Activated CD4-positive, alpha-beta memory T cell treated with anti-CD3 and anti-CD28 coated beads, Interleukin-2, amount 10 ng/mL, durations not matched to agents 7 days and 5 days (primary cell): Measurements from ENCODE around the gene QSOX1. TPM values are rescaled to one million over a fixed set of nuclear protein-coding genes. Genes with fewer than 3 reads are reported as not detected.
A peak's percentile ranks its signal among the peaks of the same experiment; 100 is the strongest.

Experiments
- CTCF ChIA-PET: fragments of 350-600 bp; sonication (Branson Sonifier 250); formaldehyde crosslinking; loops from one replicate; lab custom pipeline; 2021; ENCODE audit warnings: antibody characterized with exemption, inconsistent platforms; lab: Charles Lee
- POLR2A ChIA-PET: fragments of 350-600 bp; sonication (Branson Sonifier 250); formaldehyde crosslinking; loops from one replicate; lab custom pipeline; 2021; ENCODE audit warnings: antibody characterized with exemption; lab: Charles Lee
- DNase-seq: peaks from one replicate; pipeline ENCODE4 v3.0.0-alpha.2; 2020
- H3K27ac Mint-ChIP-seq: one replicate; pipeline ENCODE4 v1.8.0; 2021; ENCODE audit warnings: mild to moderate bottlenecking, mixed read lengths
- H3K27me3 Mint-ChIP-seq: one replicate; pipeline ENCODE4 v1.8.0; 2021; ENCODE audit warnings: mixed read lengths
- H3K36me3 Mint-ChIP-seq: one replicate; pipeline ENCODE4 v1.8.0; 2021; ENCODE audit warnings: low read depth, mixed read lengths
- H3K4me1 Mint-ChIP-seq: one replicate; pipeline ENCODE4 v1.8.0; 2021; ENCODE audit warnings: mixed read lengths
- H3K4me3 Mint-ChIP-seq: one replicate; pipeline ENCODE4 v1.8.0; 2021; ENCODE audit warnings: mild to moderate bottlenecking, mixed read lengths
- H3K9me3 Mint-ChIP-seq: one replicate; pipeline ENCODE4 v1.8.0; 2021; ENCODE audit warnings: mixed read lengths
- total RNA-seq, 2 experiments: library from RNA; stranded (reverse); gene quantifications; one replicate each; pipeline ENCODE4 v1.2.3, GENCODE V29; 2021

The QSOX1 gene
- total RNA-seq, 2 experiments from 2014 or later, result 28.9 to 35.1 TPM

DNA sequence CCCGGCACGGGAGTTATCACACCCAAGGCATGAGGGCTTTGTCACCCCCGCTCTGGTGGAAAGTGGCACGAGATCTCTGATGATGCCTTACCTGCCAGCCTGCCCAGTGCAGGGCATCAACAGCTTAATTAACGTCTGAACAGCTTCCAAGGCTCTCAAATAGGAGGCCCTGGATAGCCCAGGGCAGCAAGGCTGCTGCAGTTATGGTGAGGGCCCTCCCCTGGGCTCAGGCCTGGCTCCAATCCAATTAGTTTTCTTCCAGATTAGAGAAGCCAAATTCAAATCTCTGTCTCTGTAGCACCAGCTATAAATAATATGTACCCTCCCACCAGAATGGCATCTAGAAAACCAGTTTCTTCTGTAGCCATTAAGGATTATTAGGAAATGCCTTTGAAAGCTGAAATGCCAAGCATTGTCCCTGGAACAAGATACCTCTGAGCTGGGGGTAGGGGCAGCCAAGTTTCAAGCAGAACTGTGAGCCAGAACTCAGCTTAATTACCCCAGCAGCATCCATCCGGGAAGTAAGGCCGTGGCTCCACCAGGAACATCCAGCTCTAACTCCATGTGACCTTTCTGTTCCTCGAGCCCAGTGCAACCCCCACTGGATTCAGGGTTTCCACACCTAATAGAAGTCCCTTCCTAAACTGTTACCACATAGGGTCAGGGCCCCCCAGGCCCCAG is 12.5 kb downstream of the QSOX1 start:
- ChIA-PET CTCF (interaction anchor here (0.7 to 6.7 kb wide), 4 partner anchors 12 to 300 kb away, joined by 3 to 51 read pairs (median 15); partner anchors contain the start of gene QSOX1), POLR2A (interaction anchor here (1.3 kb wide), 1 partner anchor 12 kb away, joined by 3 read pairs; no protein-coding TSS in a partner anchor)
- DNase-seq, result no peak
- Mint-ChIP-seq H3K36me3 (no peaks in the 10 kb centered on the region), H3K4me3 (no peak overlapping the region), H3K9me3 (no peaks in the 10 kb centered on the region), H3K4me1 (no peaks in the 10 kb centered on the region), H3K27ac (no peak overlapping the region), H3K27me3 (no peaks in the 10 kb centered on the region)

DNA sequence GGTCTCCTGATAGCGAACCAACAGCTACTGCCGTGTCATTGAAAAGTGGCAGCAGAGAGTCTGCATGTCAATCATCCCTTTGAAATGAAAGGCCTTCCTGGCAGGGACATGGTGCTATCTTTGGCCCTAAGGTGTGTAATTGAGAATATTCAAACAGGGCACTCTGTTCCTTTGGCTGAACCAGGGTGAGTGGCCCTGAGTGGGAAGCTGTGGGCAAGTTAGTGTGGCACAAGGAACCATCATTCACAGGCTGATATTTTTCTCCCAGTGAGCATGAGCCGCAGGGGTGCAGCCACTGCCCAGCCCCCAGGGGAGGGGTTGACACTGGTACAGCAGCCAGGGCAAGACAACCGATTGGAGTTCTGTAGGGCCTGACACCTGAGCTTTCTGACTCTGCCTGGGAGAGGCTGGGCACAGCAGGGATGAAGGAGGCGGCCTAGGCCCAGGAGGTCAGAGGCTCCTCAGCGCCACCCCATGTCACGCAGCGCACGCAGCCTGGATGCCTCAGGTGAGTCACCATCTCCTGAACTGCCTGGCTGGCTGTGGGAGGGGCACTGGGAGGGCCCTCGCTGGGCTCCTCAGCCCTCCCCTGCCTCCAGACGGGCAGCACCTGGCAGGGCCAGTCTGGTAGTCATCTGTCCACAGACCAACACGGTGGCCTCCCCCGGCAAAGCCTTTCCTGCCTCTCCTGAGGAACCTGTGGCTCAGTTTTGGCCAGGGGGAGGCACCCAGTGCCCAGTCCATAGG is 13.2 kb downstream of the QSOX1 start:
- Mint-ChIP-seq H3K27me3 (no peaks in the 10 kb centered on the region), H3K4me3 (no peak overlapping the region), H3K4me1 (no peaks in the 10 kb centered on the region), H3K9me3 (no peaks in the 10 kb centered on the region), H3K36me3 (no peaks in the 10 kb centered on the region), H3K27ac (no peak overlapping the region)
- ChIA-PET CTCF (interaction anchor here (0.7 to 6.7 kb wide), 15 partner anchors 9 to 675 kb away, joined by 3 to 51 read pairs (median 6); partner anchors contain the start of gene QSOX1), POLR2A (interaction anchor here (1.3 kb wide), 1 partner anchor 11 kb away, joined by 3 read pairs; no protein-coding TSS in a partner anchor)
- no peak for DNase-seq

DNA sequence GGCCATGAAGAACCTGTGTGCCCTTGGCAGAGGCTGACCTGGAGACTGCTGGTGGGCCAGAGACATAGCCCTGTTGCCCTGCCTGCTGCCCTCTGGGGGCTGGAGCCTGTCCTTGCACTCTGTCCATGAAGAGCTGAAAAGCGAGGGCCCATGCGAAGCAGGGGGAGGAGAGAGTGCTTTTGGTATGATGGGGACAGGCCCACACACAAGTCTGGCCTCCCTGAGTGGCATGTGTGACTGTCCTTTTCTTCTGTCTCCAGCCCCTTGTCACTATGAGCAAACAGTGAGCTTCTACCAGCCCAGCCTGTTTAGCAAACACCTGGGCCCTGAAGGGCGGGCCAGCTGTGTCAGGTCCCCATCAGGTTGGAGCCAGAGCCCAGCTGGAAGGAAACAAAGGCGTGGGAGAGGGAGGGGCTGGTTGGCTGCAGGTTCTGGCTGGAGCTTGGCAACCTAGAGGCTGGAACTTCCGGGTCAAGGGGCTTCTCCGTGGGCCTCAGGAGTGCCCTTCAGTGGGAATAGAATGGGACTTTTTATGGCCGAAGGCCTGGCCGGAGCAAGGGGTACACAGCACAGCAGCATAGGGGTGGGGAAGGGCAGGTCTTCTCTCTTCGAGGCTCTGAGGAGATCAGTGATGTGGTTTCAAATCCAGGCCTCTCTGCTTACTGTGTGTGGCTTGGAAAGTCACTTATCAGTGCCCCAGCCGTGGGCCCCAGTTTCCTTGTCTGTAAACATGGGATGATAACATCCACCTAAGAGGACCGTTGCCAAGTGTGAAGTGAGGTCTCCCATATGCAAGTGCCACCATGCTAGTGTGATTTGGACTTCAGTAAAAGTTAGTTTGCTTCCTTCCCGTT is 14.3 kb downstream of the QSOX1 start:
- Mint-ChIP-seq H3K36me3 (no peaks in the 10 kb centered on the region), H3K4me1 (no peaks in the 10 kb centered on the region), H3K4me3 (no peak overlapping the region), H3K9me3 (no peaks in the 10 kb centered on the region), H3K27ac (no peak overlapping the region), H3K27me3 (no peaks in the 10 kb centered on the region)
- POLR2A ChIA-PET, result no interaction called here
- CTCF ChIA-PET, result interaction anchor here (0.7 to 6.7 kb wide), 16 partner anchors 10 to 677 kb away, joined by 3 to 51 read pairs (median 5); partner anchors contain the start of gene QSOX1
- DNase-seq, result peak; percentile 46

DNA sequence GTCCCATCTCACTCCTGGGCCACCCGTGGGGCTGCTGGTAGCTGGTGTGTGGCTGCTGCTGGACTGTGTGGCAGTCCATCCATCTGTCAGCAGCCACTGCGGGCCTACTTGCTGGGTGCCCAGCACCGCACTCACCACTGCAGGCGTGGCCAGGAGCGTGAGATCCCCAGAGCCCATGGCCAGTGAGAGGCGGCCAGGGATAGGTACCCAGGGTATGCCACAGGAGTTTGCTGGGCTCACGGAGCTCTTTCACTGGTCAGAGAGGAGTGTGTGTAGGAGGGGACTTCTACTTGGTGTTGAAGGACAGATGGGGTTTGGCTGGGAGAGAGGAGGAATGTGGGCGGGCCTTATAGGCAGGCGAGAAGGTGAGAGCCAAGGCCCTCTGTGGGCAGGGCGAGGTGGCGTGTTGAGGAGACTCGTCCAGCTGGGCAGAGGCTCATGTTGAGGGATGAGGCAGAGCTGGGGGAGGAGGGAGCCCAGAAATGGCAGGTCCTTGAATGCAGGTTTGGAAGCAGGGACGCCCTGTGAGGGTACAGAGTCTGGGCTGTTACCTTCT is 15.0 kb downstream of the QSOX1 start:
- Mint-ChIP-seq H3K4me3 (no peak overlapping the region), H3K27ac (no peak overlapping the region), H3K36me3 (no peaks in the 10 kb centered on the region), H3K9me3 (no peaks in the 10 kb centered on the region), H3K4me1 (no peaks in the 10 kb centered on the region), H3K27me3 (no peaks in the 10 kb centered on the region)
- DNase-seq, result no peak
- ChIA-PET POLR2A (no interaction called here), CTCF (interaction anchor here (1.3 to 6.7 kb wide), 4 partner anchors 10 to 302 kb away, joined by 5 to 51 read pairs (median 14); partner anchors contain the start of gene QSOX1)

- Mint-ChIP-seq H3K27me3 (no peaks in the 10 kb centered on the region), H3K4me1 (no peaks in the 10 kb centered on the region), H3K36me3 (no peaks in the 10 kb centered on the region), H3K27ac (no peak overlapping the region), H3K9me3 (no peaks in the 10 kb centered on the region), H3K4me3 (no peak overlapping the region)
- no peak for DNase-seq
- POLR2A ChIA-PET, result no interaction called here
- CTCF ChIA-PET, result interaction anchor here (0.7 to 4.5 kb wide), 4 partner anchors 10 to 355 kb away, joined by 3 to 23 read pairs (median 6); partner anchors contain the start of gene QSOX1
Observed at GRCh38 chr1:180170546-180171151, 16.0 kb downstream of the QSOX1 start.

- H3K9me3 Mint-ChIP-seq, result no peaks in the 10 kb centered on the region
- no peaks in the 10 kb centered on the region for H3K36me3 Mint-ChIP-seq
- no peaks in the 10 kb centered on the region for H3K4me1 Mint-ChIP-seq
- no peaks in the 10 kb centered on the region for H3K27me3 Mint-ChIP-seq
- no peak for DNase-seq
- CTCF ChIA-PET, result interaction anchor here (1.0 kb wide), 1 partner anchor 9 kb away, joined by 7 read pairs; no protein-coding TSS in a partner anchor
- H3K4me3 Mint-ChIP-seq, result no peak overlapping the region
- POLR2A ChIA-PET, result no interaction called here
- H3K27ac Mint-ChIP-seq, result no peak overlapping the region
Observed at GRCh38 chr1:180171691-180172090, 17.0 kb downstream of the QSOX1 start.

- no peak overlapping the region for H3K27ac Mint-ChIP-seq
- no peak for DNase-seq
- CTCF ChIA-PET, result no interaction called here
- no peaks in the 10 kb centered on the region for H3K36me3 Mint-ChIP-seq
- POLR2A ChIA-PET, result interaction anchor here (1.5 kb wide), 1 partner anchor 19 kb away, joined by 4 read pairs; the partner anchor contains the start of gene QSOX1
- H3K27me3 Mint-ChIP-seq, result no peaks in the 10 kb centered on the region
- no peaks in the 10 kb centered on the region for H3K4me1 Mint-ChIP-seq
- H3K4me3 Mint-ChIP-seq, result no peak overlapping the region
- no peaks in the 10 kb centered on the region for H3K9me3 Mint-ChIP-seq
Observed at GRCh38 chr1:180173451-180173850, 18.8 kb downstream of the QSOX1 start.

DNA sequence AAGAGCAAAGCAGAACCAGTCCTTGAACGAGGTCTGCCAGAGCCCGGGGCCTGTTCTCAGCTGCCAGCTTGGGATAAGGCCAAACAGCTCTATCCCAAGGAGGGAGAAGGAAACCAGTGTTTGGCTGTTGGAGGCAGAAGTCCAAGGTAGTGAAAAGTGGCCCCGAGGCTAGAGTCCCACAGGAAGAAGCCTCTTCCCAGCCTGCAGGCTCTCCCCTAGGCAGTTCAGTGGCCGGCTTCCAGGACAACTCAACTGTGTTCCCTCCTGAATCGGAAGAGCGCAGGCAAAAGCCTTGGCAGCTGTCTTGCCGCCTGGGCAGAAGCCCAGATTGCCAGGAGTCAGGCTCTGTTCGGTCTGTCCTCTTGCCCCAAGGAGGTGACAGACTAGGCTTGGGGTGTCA is 19.3 kb downstream of the QSOX1 start:
- POLR2A ChIA-PET, result interaction anchor here (1.5 kb wide), 1 partner anchor 19 kb away, joined by 4 read pairs; the partner anchor contains the start of gene QSOX1
- Mint-ChIP-seq H3K27me3 (no peaks in the 10 kb centered on the region), H3K4me1 (no peaks in the 10 kb centered on the region), H3K27ac (no peak overlapping the region), H3K9me3 (no peaks in the 10 kb centered on the region), H3K4me3 (no peak overlapping the region), H3K36me3 (no peaks in the 10 kb centered on the region)
- DNase-seq, result no peak
- CTCF ChIA-PET, result no interaction called here

DNA sequence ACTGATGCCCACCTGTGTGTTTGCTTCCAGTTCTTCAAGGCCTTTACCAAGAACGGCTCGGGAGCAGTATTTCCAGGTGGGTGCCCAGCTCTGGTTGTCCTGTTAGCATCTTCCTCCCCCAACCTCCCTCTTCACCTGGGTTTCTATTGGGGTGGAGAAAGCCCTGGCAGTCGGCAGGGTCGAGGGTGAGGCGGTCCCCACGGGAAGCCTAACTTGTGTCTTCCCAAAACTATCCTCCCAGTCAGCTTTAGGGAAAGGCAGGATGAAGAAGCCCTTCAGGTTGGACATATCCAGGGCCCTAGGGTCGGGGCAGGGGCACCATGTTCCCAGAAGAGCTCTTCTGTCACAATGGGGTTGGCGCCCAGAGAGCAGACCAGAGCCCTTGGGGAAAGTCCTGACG is 20.6 kb downstream of the QSOX1 start:
- H3K27me3 Mint-ChIP-seq, result no peaks in the 10 kb centered on the region
- POLR2A ChIA-PET, result no interaction called here
- CTCF ChIA-PET, result no interaction called here
- no peaks in the 10 kb centered on the region for H3K9me3 Mint-ChIP-seq
- H3K27ac Mint-ChIP-seq, result no peak overlapping the region
- no peaks in the 10 kb centered on the region for H3K4me1 Mint-ChIP-seq
- H3K36me3 Mint-ChIP-seq, result no peaks in the 10 kb centered on the region
- H3K4me3 Mint-ChIP-seq, result no peak overlapping the region
- DNase-seq, result no peak

GRCh38 chr1:180175806-180176205 is 21.1 kb downstream of the QSOX1 start:
- ChIA-PET POLR2A (no interaction called here), CTCF (no interaction called here)
- Mint-ChIP-seq H3K4me1 (no peaks in the 10 kb centered on the region), H3K27ac (no peak overlapping the region), H3K4me3 (no peak overlapping the region), H3K27me3 (no peaks in the 10 kb centered on the region), H3K9me3 (no peaks in the 10 kb centered on the region), H3K36me3 (no peaks in the 10 kb centered on the region)
- DNase-seq, result no peak

DNA sequence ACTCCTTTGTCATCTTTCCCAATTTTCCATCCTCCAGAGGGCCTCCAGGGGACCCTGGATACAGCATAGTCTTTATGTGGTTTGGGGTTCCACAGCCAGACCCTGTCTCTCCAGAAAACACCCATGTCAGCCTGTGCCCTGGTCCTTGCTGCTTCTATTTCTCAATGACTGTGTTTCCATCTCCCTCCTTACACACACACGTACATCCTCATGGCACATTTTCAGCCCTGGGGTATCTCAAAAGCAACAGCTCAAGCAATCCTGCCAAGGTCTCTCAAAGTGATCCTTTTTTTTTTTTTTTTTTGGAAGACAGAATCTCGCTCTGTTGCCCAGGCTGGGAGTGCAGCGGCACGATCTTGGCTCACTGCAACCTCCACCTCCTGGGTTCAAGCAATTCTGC is 22.3 kb downstream of the QSOX1 start:
- Mint-ChIP-seq H3K27ac (no peak overlapping the region), H3K4me3 (no peak overlapping the region), H3K36me3 (no peaks in the 10 kb centered on the region), H3K4me1 (no peaks in the 10 kb centered on the region), H3K27me3 (no peaks in the 10 kb centered on the region), H3K9me3 (no peaks in the 10 kb centered on the region)
- CTCF ChIA-PET, result interaction anchor here (0.7 to 6.3 kb wide), 4 partner anchors 10 to 658 kb away, joined by 3 to 88 read pairs (median 35); no protein-coding TSS in a partner anchor
- DNase-seq, result no peak
- POLR2A ChIA-PET, result no interaction called here

DNA sequence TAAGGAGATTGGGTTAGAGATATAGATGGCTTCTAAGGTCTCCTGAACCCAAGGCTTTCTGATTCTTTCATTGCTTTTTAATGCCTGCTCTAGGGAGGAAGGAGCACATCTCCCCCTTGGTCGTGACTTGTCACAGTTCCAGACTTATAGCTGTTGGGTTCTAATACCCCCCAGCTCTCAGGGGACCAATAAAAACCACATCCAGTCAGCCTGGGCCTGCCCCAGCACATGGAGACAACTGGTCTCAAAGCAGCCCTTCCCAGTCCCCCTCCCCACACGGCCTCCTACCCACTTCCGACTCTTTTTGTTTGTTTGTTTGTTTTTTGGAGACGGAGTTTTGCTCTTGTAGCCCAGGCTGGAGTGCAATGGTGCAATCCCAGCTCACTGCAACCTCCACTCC is 23.3 kb downstream of the QSOX1 start:
- ChIA-PET CTCF (interaction anchor here (1.3 to 6.3 kb wide), 6 partner anchors 11 to 471 kb away, joined by 6 to 88 read pairs (median 27); no protein-coding TSS in a partner anchor), POLR2A (no interaction called here)
- Mint-ChIP-seq H3K36me3 (no peaks in the 10 kb centered on the region), H3K27ac (no peak overlapping the region), H3K4me3 (no peak overlapping the region), H3K4me1 (no peaks in the 10 kb centered on the region), H3K9me3 (no peaks in the 10 kb centered on the region), H3K27me3 (no peaks in the 10 kb centered on the region)
- DNase-seq, result no peak
